Activated CD8-positive, alpha-beta T cell treated with anti-CD3 and anti-CD28 coated beads for 36 hours (primary cell): ENCODE results near the gene GLYAT. TPM values are rescaled to one million over a fixed set of nuclear protein-coding genes. Genes with fewer than 3 reads are reported as not detected.

Experiments used
- ATAC-seq: fragments of 200-7000 bp; cut with Tn5 transposase; one replicate; pipeline ENCODE4 v1.10.0; 2021; ENCODE audit warnings: mild to moderate bottlenecking, moderate library complexity
- CTCF ChIA-PET: fragments of 350-600 bp; sonication (Branson Sonifier 250); formaldehyde crosslinking; loops from one replicate; lab custom pipeline; 2021; ENCODE audit warnings: antibody characterized with exemption; lab: Charles Lee
- POLR2A ChIA-PET: fragments of 350-600 bp; sonication (Branson Sonifier 250); formaldehyde crosslinking; loops from one replicate; lab custom pipeline; 2021; ENCODE audit warnings: antibody characterized with exemption; lab: Charles Lee
- DNase-seq: peaks from one replicate; pipeline ENCODE4 v3.0.0-alpha.2; 2020
- H3K27ac Mint-ChIP-seq: one replicate; pipeline ENCODE4 v1.8.0; 2021; ENCODE audit warnings: mild to moderate bottlenecking, mixed read lengths
- H3K27me3 Mint-ChIP-seq: one replicate; pipeline ENCODE4 v1.8.0; 2021; ENCODE audit warnings: mixed read lengths
- H3K36me3 Mint-ChIP-seq: one replicate; pipeline ENCODE4 v1.8.0; 2021; ENCODE audit warnings: low read depth, mixed read lengths
- H3K4me1 Mint-ChIP-seq: one replicate; pipeline ENCODE4 v1.8.0; 2021; ENCODE audit warnings: low read depth, mixed read lengths
- H3K4me3 Mint-ChIP-seq: one replicate; pipeline ENCODE4 v1.8.0; 2021; ENCODE audit warnings: mild to moderate bottlenecking, moderate library complexity, mixed read lengths
- H3K9me3 Mint-ChIP-seq: one replicate; pipeline ENCODE4 v1.8.0; 2021; ENCODE audit warnings: mixed read lengths
- CTCF ChIP-seq: fragments of 200-600 bp; IDR thresholded peaks from one replicate; pipeline ENCODE4 v1.8.0; 2022; ENCODE audit warnings: antibody characterized with exemption, mild to moderate bottlenecking
- intact Hi-C: fragments of 100-400 bp; cut with micrococcal nuclease; formaldehyde crosslinking; loops from one replicate; pipeline ENCODE4 v1.10.0; 2022
- total RNA-seq, 2 experiments: library from RNA; stranded (reverse); gene quantifications; one replicate each; pipeline ENCODE4 v1.2.3, GENCODE V29; 2021

The GLYAT gene
- total RNA-seq, 2 experiments from 2014 or later = not detected

- H3K4me1 Mint-ChIP-seq = no peaks in the 10 kb centered on the region
- POLR2A ChIA-PET = no interaction called here
These were observed 57.1 kb downstream of the GLYAT start for GRCh38 chr11:58674609-58675008.

GRCh38 chr11:58671983-58672633 lies 59.6 kb downstream of the GLYAT start:
- intact Hi-C loops = loop anchor here (10.0 kb wide), 1 partner anchor 97 kb away; the partner anchor contains the start of genes LPXN and ZFP91
- Mint-ChIP-seq H3K27me3 (no peaks in the 10 kb centered on the region), H3K4me1 (no peaks in the 10 kb centered on the region), H3K9me3 (no peaks in the 10 kb centered on the region), H3K36me3 (no peaks in the 10 kb centered on the region), H3K4me3 (no peak overlapping the region), H3K27ac (no peak overlapping the region)
- ChIA-PET POLR2A (interaction anchor here (0.7 kb wide), 1 partner anchor 17 kb away, joined by 3 read pairs; no protein-coding TSS in a partner anchor), CTCF (interaction anchor here (0.9 to 5.1 kb wide), 8 partner anchors 10 to 116 kb away, joined by 3 to 35 read pairs (median 4); no protein-coding TSS in a partner anchor)
- ATAC-seq = no peak
- DNase-seq = no peak
- no peak for TF ChIP-seq CTCF

More at GRCh38 chr11:58674609-58675008, 57.1 kb downstream of the GLYAT start:
- ATAC-seq = no peak
- TF ChIP-seq CTCF = no peak
- DNase-seq = no peak
- CTCF ChIA-PET = interaction anchor here (0.9 to 5.1 kb wide), 8 partner anchors 11 to 114 kb away, joined by 3 to 35 read pairs (median 4); partner anchors contain the start of gene GLYAT
- Mint-ChIP-seq H3K4me3 (no peak overlapping the region), H3K27ac (no peak overlapping the region), H3K9me3 (no peaks in the 10 kb centered on the region), H3K27me3 (peaks cover 2% of the 10 kb centered on the region), H3K36me3 (no peaks in the 10 kb centered on the region)
- intact Hi-C loops = loop anchor here (10.0 kb wide), 1 partner anchor 100 kb away; the partner anchor contains the start of genes LPXN and ZFP91

GRCh38 chr11:58659910-58660570 lies 71.7 kb downstream of the GLYAT start:
- TF ChIP-seq CTCF = no peak
- Mint-ChIP-seq H3K36me3 (no peaks in the 10 kb centered on the region), H3K4me3 (no peak overlapping the region), H3K27me3 (peaks cover 7% of the 10 kb centered on the region), H3K4me1 (peaks cover 5% of the 10 kb centered on the region), H3K9me3 (no peaks in the 10 kb centered on the region), H3K27ac (no peak overlapping the region)
- POLR2A ChIA-PET = no interaction called here
- CTCF ChIA-PET = interaction anchor here (2.3 kb wide), 1 partner anchor 128 kb away, joined by 5 read pairs; no protein-coding TSS in a partner anchor
- intact Hi-C loops = loop anchor here (10.0 kb wide), 2 partner anchors 55 to 405 kb away; no protein-coding TSS in a partner anchor
- no peak for DNase-seq
- no peak for ATAC-seq

- intact Hi-C loops = loop anchor here (10.0 kb wide), 2 partner anchors 55 to 405 kb away; no protein-coding TSS in a partner anchor
- CTCF ChIA-PET = interaction anchor here (0.6 to 2.3 kb wide), 3 partner anchors 24 to 129 kb away, joined by 3 to 5 read pairs (median 4); no protein-coding TSS in a partner anchor
These were observed 72.3 kb downstream of the GLYAT start for GRCh38 chr11:58659404-58659803.

More at GRCh38 chr11:58659404-58659803, 72.3 kb downstream of the GLYAT start:
- Mint-ChIP-seq H3K9me3 (no peaks in the 10 kb centered on the region), H3K4me3 (no peak overlapping the region), H3K4me1 (peaks cover 11% of the 10 kb centered on the region), H3K36me3 (no peaks in the 10 kb centered on the region), H3K27me3 (peaks cover 7% of the 10 kb centered on the region), H3K27ac (no peak overlapping the region)
- ATAC-seq (no peak), DNase-seq (no peak)
- TF ChIP-seq CTCF = no peak
- POLR2A ChIA-PET = interaction anchor here (0.5 kb wide), 1 partner anchor 28 kb away, joined by 3 read pairs; no protein-coding TSS in a partner anchor

Other genes starting within 250 kb of the GLYAT start
- not detected for gene OR5B21, start 223.8 kb downstream of the GLYAT start, total RNA-seq
- gene LPXN, start 156.1 kb downstream of the GLYAT start, total RNA-seq = 100 to 1,000 TPM; 139 TPM
- gene ZFP91, start 152.9 kb downstream of the GLYAT start, total RNA-seq = 10 to 100 TPM; 37.2 to 38.0 TPM
- 1 to 10 TPM; 1.8 to 2.4 TPM for gene CNTF, start 109.3 kb downstream of the GLYAT start, total RNA-seq
- not detected for gene GLYATL2, start 112.8 kb upstream of the GLYAT start, total RNA-seq
- gene GLYATL1, start 207.5 kb upstream of the GLYAT start, total RNA-seq = under 1 TPM in 1 of 2 experiments, not detected in 1; 0.18 TPM